ENCODE data around the gene FAM168A.
A peak's percentile ranks its signal among the peaks of the same experiment; 100 is the strongest.

Gene FAM168A

DNA sequence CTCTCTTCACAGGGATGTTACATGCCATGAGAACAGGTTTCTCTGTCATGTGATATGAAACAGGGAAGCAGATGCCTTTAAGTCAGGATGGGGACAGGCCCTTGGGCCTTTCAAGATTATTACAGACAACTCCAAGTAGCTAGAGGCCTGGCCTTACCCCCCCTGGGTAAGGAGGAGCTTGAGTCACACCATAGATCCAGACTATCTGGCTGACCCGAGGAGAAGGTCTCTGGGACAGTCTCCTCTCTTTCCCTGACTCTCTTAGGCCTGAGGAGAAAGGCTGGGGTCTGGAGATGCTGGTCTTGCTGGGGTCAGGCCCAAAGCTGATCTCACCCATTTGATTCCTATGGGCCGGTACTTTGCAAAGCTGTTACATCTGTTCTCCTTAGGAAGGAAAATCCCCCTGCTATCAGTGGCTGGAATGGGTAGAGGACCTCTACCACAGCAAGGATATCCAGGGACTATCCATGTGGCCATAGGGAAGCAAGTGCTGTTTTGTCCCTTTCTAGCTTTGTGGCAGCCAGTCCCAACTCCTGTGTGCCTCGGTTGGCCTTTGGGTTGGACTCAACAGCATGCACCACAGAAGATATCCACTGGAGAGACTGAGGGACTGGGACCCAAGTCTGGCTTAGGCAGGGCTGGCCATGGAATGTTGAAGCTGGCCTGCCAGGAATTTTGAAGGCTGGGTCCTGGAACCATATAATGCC, 196.5 kb downstream of the FAM168A start:
- no peak for DNase-seq (ENCODE audit: low read depth in 2 of 2)

DNA sequence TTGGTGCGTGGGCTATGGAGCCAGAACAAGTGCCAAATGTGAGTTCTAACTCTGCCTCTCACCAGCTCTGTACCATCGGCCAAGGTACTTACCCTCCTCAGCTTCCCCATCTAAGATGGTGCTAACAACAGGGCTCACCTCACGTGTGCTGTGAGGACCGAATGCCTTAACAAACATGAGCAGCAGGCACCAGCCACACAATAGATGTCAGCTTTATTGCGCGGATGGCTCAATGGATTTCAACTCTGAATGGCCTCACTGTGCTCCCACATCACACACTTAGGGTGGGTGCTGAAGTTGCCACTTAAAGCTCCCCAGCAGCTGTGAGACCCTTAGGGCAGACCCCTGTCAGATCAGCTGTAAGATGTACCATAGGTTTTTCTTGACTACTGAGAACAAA, 197.6 kb downstream of the FAM168A start:
- no peak for DNase-seq (ENCODE audit: low read depth in 2 of 2)

DNA sequence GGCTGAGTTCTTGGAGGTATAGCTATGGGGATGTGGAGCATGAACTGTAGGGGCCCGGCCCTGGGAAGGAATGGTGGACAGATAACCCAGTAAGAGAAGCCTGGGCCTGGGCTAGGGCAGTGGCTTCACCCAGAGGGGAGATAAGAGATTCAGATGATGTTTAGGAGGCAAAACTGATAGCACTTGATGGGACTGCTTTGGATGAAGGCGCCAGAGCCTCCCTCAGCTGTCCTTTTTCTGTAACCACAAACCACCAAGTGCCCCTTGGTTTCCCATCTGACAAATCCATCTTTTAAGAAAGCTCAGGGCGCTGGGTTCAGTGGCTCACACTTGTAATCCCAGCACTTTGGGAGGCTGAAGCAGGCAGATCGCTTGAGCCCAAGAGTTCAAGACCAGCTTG, 198.3 kb downstream of the FAM168A start:
- no peak for DNase-seq (ENCODE audit: low read depth in 2 of 2)

DNA sequence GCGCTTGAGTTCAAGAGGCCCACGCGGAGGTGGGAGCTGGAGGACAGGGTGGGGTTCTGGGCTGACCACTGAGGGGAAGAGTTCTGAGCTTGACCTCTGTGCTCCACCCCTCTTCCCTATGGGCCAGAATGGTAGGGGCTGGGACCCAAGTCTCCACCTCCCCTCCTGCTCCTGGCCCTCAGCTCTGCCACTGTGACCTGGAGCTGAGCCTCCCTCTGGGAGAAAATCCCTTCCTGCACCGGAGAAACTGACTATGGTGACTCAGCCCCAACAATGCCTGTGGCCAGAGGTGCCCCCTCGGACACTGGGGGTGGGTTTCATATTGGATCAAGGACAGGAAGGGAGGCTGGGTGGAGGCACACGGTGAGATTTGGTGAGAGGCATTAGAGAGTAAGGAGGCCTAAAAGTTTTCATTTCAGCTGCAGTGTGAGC, 198.7 kb downstream of the FAM168A start:
- DNase-seq (ENCODE audit: low read depth in 2 of 2) = no peak

- DNase-seq (ENCODE audit: low read depth in 2 of 2) = no peak
Observed at GRCh38 chr11:73398721-73399120, 199.2 kb downstream of the FAM168A start.

DNA sequence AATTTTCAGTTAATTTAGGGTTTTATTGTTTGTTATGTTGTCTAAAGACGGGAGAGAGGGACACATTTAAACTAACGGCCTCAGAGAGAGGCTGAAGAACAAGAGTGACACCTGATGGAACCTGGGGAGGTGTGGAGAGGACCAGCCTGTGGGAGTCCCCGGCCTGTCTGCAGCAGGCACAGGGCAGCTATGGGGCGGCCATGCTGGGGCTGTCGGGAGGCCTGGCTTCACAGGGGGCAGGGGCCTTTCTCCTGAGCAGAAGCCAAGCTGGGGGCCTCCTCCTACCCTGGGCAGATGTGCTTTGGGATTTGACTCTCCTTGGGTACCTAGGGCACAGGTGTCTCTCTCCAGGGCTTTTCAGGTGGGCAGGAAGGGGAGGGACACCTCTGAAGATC, 199.8 kb downstream of the FAM168A start:
- no peak for DNase-seq (ENCODE audit: low read depth in 2 of 2)

GRCh38 chr11:73397468-73398131, 200.3 kb downstream of the FAM168A start:
- no peak for DNase-seq (ENCODE audit: low read depth in 2 of 2)

DNA sequence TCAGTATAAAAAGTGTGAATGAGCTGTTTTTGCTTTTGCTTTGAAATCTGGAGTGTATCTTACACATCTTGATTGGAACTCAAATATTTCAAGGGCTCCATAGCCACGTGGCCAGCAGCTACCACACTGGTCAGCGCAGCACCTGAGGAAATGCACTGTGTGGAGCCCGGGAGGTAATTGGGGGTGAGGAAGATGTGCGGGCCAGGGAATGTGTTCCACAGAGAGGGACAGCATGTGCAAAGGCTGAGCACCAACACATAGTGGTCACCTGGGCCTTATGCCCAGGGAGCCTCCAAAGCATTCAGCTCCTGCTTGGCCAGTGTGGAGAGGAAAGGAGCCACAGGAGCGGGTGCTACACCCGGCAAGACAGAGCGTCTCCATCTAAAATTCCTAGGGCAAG, 200.9 kb downstream of the FAM168A start:
- DNase-seq (ENCODE audit: low read depth in 2 of 2) = no peak

- DNase-seq (ENCODE audit: low read depth in 2 of 2) = no peak
Observed at GRCh38 chr11:73396251-73396930, 201.5 kb downstream of the FAM168A start.

DNA sequence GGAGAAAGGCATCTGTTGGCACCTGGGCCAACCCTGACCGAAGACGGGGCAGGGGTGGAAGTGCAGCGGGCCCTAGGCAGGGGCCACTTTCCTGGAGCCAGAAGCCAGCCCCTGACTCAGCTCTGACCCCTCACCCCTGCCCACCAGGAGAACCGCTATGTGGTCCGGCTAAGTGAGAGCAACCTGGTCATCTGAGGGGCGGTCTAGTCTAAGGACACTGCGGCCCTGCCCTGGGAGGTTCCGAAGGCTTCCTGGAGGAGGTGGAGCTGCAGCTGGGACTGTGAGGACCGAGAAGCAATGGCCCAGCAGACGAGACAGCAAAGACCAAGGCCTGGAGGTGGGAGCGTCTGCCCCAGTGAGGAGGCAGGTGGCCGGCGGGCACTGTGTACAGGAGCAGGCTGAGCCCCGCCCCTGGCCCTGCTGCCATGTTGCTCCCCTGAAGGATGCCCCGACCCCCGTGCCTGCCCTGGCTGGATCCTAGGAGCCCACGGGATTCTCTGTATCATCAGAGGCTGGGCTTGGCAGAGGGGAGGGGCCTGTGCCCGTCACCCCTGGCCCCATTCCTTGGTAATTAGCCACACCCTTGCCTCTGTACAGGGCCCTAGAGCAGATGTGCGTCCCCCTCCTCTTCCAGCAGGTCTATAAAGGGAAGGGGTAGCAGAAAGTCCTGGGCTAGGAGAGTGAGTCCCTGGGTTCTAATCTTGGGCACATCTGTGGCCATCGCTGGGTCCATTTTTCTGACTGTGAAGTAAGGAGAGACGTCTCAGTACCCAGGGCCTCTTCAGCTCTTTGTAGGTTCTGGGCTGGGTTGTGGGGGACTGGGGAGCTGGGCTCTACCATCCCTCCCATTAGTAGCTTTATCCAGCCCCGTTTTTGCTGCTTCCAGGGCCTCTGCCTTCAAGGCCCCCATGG, 202.4 kb downstream of the FAM168A start:
- DNase-seq (ENCODE audit: low read depth in 2 of 2) = no peak

GRCh38 chr11:73394416-73395296, 203.3 kb downstream of the FAM168A start:
- DNase-seq (ENCODE audit: low read depth in 2 of 2) = no peak

DNA sequence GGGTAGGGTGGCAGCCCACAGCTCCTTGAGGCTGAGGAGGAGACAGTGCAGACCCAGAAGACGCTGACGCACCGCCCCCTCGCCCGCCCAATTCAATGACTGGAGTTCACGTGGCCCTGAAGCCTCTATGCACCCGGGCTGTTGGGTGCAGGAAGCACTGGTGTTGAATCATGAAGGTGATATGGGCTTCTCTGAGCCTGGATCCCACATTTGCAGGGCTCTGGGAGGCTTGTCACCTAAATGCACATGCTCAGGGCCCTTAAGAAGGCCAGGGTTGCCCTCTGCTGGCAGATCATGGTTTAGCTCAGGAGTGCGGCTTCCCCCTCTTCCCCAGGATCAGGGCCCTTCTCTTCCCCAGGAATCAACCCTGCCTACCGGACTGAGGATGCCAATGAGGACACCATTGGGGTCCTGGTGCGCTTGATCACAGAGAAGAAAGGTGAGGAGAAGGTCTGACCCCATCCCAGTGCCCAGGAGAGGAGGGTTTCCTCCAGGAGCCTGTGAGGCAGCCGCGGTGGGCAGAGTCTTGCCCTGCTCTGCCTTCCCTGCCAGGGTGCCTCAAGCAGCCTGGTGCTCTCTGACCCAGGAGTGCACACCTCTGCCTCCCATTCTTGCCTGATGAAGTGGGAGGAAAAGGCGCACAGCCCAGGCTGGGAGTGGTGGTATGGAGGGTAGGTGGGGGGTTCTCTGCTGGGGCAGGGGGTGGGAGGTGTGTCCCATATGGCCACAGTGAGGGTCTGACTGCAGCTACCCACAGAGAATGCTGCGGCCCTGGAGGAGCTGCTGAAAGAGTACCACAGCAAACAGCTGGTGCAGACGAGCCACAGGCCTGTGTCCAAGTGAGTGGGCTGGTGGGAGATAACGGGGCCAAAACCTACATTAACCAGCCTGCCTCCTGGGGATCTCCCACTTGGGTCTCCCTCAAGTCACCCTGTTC, 204.2 kb downstream of the FAM168A start:
- DNase-seq (ENCODE audit: low read depth in 2 of 2) = peak in 1 of 2 donors; percentile 39

DNA sequence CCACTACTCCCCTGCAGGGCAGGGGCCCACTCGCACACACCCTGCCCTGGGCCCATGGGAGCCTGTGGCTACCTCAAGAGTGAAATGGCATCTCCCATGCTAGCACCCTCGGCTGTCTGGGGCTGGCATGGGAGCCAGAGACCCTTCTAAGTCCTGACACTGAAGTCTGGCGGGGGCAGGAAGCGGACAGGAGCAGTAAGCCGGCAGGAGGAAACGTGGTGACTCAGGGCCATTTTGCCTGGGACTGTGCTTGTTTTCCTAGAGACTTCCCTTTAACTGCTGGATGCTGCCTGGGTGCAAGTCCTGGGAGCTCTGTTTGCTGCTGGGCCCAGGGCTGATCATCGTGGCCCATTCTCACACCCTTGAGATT, 204.9 kb downstream of the FAM168A start:
- DNase-seq (ENCODE audit: low read depth in 2 of 2) = no peak

DNA sequence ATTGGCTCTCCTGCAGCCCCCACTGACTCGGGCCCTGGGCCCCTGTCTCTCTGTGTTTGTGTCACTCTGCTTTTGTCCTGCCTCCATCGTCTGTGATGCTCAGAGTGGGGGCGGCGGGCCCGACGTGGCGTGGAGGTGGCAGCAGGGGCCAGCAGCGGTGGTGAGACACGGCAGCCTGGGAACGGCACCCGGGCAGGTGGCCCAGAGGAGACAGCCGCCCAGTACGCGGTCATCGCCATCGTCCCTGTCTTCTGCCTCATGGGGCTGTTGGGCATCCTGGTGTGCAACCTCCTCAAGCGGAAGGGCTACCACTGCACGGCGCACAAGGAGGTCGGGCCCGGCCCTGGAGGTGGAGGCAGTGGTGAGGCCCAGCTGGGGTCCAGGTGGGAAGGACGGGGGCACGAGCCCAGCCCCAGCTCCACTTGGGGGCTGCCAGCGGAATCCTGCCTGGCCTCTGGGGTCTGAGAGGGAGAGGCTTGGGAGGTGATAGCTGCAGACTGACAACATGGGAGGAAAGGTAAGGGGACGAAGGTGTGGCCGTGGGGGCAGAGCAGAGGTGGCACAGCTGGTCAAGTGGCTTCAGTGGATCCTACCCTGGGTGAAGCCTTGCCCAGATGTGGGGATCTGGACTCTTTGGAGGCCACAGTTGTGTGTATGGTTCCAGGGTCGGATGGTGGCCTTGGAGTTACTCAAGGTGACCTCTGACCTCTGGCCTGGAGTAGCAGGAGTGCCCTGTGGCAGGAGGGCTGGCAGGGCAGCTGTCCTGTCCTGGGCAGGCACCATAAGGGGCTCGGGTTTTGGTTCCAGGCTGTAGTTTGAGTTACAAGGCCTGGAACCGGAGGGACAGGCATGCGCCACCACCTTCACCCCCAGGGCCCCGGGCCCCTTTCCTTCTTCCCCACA, 205.6 kb downstream of the FAM168A start:
- DNase-seq (ENCODE audit: low read depth in 2 of 2) = no peak

- DNase-seq (ENCODE audit: low read depth in 2 of 2) = no peak
Observed at GRCh38 chr11:73391665-73392064, 206.2 kb downstream of the FAM168A start.

GRCh38 chr11:73390601-73391565, 207.0 kb downstream of the FAM168A start:
- no peak for DNase-seq (ENCODE audit: low read depth in 2 of 2)

DNA sequence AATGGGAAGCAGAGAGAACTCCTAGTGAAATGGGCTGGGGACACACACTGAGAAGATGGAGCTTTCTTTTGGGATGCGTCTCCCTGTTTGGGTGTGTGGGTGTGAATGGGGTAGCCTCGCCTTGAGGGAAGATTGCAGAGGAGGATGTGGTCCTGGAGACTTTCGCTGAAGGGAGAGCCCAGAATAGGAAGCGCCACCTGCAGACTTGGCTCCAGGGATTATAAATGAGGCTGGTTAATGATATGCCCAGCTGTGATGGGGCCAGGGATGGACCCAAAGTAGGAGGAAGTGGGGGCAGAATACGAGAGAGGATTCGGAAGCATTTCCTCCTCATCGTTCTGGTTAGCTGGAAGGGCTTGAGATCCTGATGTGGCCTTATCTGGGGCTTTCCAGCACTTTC, 208.0 kb downstream of the FAM168A start:
- no peak for DNase-seq (ENCODE audit: low read depth in 2 of 2)

DNA sequence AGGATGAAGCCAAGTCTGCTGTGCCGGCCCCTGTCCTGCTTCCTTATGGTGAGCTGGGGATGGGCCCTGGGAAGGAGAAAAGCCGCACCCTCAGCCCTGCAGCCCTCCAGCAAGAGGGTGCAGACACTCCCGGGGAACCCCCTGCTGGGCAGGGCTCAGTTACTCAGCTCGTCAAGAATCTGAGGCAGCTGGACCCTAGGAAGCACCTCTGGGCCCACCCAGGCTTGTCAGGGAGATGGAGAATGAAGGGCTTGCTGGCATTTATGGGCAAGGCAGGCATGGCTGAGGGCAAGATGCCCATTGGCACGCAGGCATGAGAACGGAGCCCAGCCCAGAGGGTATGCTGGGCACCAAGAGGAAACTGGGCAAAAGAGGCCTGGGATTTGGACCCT, 208.8 kb downstream of the FAM168A start:
- no peak for DNase-seq (ENCODE audit: low read depth in 2 of 2)

Measured in stimulated activated CD8-positive, alpha-beta memory T cell treated with anti-CD3 and anti-CD28 coated beads, Interleukin-2, amount 100 ng/mL, for 48 hours (primary cell).